GM21447 (cell line): ENCODE results near the gene SDC4.

Experiments
- ATAC-seq: cut with Tn5 transposase; IDR thresholded peaks from one replicate; pipeline ENCODE4 v1.9.1; 2021; ENCODE audit not compliant: unreplicated experiment

Gene SDC4

GRCh38 chr20:45301824-45302271 lies 46.4 kb downstream of the SDC4 start:
- no peak for ATAC-seq

GRCh38 chr20:45300961-45301360 lies 47.3 kb downstream of the SDC4 start:
- ATAC-seq, result no peak

GRCh38 chr20:45299786-45300185 lies 48.4 kb downstream of the SDC4 start:
- ATAC-seq, result no peak

GRCh38 chr20:45297786-45298497 lies 50.3 kb downstream of the SDC4 start:
- ATAC-seq, result no peak

- no peak for ATAC-seq
These were observed 53.6 kb downstream of the SDC4 start for GRCh38 chr20:45294659-45295058.

- ATAC-seq, result no peak
These were observed 54.2 kb downstream of the SDC4 start for GRCh38 chr20:45294003-45294368.

GRCh38 chr20:45293041-45294002 lies 54.9 kb downstream of the SDC4 start:
- ATAC-seq, result no peak

- ATAC-seq, result no peak
These were observed 55.9 kb downstream of the SDC4 start for GRCh38 chr20:45292343-45292742.

DNA sequence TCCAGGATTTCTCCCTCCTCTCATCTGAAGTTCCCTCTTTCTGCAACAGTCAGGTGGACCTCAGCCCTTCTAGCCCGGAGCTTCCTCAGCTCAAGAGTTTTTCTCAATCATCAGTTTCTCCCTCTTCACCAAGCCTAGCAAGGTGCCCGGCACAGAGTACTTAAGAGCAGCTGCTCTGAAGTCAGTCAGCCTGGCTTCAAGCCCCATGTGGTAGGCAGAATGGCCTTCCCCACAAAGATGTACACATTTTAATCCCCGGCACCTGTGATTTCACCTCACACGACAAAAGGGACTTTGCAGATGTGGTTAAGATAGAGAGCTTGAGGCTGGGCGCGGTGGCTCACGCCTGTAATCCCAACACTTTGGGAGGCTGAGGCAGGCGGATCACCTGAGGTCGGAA lies 56.7 kb downstream of the SDC4 start:
- ATAC-seq, result no peak

DNA sequence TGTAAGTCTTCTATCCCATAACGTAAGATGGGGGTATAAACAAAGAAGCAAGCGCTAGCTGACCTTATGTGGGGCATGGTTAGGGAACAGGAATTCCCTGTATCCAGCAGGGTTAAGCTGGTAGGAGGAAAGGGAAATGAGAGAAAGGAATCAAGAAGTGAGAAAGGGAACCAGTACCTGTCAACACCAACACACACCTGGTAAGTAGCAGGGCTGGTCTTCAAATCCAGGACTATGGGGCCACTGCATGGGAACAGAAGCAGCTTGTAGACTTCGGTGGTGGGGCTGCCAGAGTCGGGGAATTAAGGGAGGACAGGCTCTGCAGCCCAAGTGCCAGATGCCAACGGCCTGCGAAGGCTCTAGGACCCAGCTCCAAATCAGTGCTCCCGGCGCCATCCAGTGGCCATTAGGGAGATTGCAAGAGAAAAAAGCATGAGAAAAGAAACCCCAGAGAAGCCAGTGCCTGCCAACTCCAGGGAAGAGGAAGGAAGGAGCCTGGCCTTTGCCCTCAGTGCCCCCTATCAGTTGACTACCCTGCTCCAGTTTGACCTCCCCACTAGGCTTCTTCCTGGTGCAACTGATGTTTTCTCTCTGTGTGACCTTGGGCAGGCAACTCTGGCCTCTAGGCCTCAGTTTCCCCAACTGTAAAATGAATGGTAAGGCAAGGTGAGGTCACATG lies 57.4 kb downstream of the SDC4 start:
- no peak for ATAC-seq

- no peak for ATAC-seq
These were observed 58.1 kb downstream of the SDC4 start for GRCh38 chr20:45289942-45290676.

GRCh38 chr20:45288860-45289259 lies 59.4 kb downstream of the SDC4 start:
- no peak for ATAC-seq

DNA sequence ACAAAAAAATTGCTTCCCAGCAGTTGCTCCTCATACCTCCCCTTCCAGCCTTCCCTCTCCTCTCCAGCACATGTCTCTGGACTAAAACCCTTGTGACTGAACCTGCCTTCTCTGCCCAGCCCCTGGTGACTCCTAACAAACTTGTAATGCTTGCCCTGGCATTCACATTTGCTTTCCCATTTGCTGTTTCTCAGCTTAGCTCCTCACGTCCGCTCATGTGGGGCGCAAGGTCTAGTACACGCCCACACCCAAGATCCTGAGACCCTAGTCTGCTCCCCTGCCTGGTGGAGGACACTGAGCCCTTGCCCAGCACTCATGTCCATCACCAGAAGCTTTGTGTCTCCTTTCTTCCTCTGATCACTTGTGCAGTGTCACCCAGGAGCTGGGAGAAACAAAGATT lies 59.8 kb downstream of the SDC4 start:
- ATAC-seq, result no peak

DNA sequence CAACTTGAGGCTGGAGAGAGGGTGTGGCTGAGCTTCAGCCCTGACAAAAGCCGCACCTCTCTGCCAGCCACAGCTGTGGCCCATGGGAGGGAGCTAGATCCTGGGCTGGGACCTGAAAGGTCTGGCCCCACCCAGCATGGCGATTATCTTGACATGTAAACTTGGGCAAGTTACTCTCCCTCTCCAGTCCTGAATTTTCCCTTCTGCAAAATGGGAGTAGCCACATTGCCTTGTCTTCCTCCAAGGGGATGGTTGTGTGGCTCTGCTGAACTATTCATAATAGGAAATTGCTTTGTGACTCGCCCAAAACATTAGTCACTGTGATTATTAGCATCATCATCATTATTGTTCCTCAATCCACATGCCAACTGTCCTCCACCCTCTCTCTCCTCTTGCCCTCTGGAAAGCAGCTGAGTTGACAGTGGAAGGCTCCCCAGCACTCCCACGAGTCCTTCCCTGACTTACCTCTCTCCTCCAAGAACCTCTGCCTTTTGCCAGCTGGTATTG lies 64.6 kb downstream of the SDC4 start:
- ATAC-seq, result no peak

DNA sequence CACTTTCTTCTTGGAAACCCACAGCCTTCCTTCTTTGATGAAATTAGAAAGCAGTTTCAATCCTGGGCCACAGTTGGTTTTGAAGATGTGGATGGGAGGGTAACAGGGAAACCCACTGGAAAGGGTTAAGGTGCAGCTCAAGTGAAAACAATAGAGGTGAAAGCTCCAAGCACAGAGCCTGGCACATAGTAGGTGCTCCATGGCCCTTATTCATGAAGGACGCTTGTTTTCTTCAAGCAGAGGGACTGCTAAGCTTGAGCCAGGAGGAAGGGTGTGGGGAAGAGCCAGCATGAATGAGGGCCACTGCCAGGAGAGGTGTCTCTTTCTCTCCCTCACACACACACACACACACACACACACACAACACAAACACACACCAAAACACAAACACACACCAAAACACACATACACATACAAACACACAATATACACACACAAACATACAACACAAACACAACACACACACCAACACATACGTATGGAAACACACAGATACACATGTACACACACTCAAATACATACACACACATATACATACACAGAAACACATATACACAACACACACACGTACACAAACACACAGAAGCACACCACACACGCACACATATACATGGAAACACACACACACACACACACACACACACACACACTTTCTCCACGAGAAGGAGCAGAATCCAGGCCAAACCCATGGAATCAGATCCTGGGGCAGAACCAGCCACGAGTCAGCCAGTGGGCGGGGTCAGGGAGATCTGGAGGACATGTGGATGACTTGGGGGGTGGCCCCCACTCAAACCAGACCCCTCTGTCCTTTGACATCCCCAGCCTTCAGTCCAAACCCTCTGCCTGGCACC lies 65.3 kb downstream of the SDC4 start:
- no peak for ATAC-seq

- no peak for ATAC-seq
These were observed 68.2 kb downstream of the SDC4 start for GRCh38 chr20:45279992-45280391.

GRCh38 chr20:45275338-45275737 lies 72.9 kb downstream of the SDC4 start:
- no peak for ATAC-seq
